ENCODE results near the gene CEP162. TPM values are rescaled to one million over a fixed set of nuclear protein-coding genes. Genes with fewer than 3 reads are reported as not detected.
"Not testable (repeated sequence)": the region's sequence is repeated elsewhere in the genome, so short reads cannot be mapped to it uniquely, and the experiment has no call there.

The CEP162 gene
- total RNA-seq, 3 donors from 2014 or later: 10.9 to 20.1 (median 18.7) TPM

GRCh38 chr6:84137051-84137375, 90.4 kb downstream of the CEP162 start:
- Histone ChIP-seq H3K9me3 (peaks cover 0 to 6% of the 10 kb centered on the region in 2 donors), H3K36me3 (no peaks in the 10 kb centered on the region), H3K27ac (no peak overlapping the region), H3K4me3 (no peak overlapping the region), H3K27me3 (no peaks in the 10 kb centered on the region), H3K4me1 (no peaks in the 10 kb centered on the region)
- intact Hi-C loops (cut with DNase I; ENCODE audit: low total_unique reads): no loop called here
- no peak for TF ChIP-seq CTCF (IDR thresholded peaks at IDR 0.05)
- TF ChIP-seq POLR2A (IDR thresholded peaks at IDR 0.05): no peak
- TF ChIP-seq POLR2AphosphoS5 (IDR thresholded peaks at IDR 0.05): no peak
- no peak for DNase-seq (ENCODE audit: low spot score in 2 of 2)

- no peak for DNase-seq (ENCODE audit: low spot score in 2 of 2)
- Histone ChIP-seq H3K4me3 (no peak overlapping the region), H3K27me3 (no peaks in the 10 kb centered on the region), H3K36me3 (no peaks in the 10 kb centered on the region), H3K9me3 (peaks cover 0 to 6% of the 10 kb centered on the region in 2 donors), H3K4me1 (no peaks in the 10 kb centered on the region), H3K27ac (no peak overlapping the region)
- intact Hi-C loops (cut with DNase I; ENCODE audit: low total_unique reads): no loop called here
- TF ChIP-seq POLR2AphosphoS5 (IDR thresholded peaks at IDR 0.05) (no peak), POLR2A (IDR thresholded peaks at IDR 0.05) (no peak), CTCF (IDR thresholded peaks at IDR 0.05) (no peak)
These were observed 90.9 kb downstream of the CEP162 start for GRCh38 chr6:84136364-84137050.

GRCh38 chr6:84135291-84135690, 92.2 kb downstream of the CEP162 start:
- peaks cover 0 to 6% of the 10 kb centered on the region in 2 donors for H3K9me3 ChIP-seq
- intact Hi-C loops (cut with DNase I; ENCODE audit: low total_unique reads): no loop called here
- no peak overlapping the region for H3K27ac ChIP-seq
- H3K36me3 ChIP-seq: no peaks in the 10 kb centered on the region
- H3K27me3 ChIP-seq: no peaks in the 10 kb centered on the region
- H3K4me1 ChIP-seq: no peaks in the 10 kb centered on the region
- DNase-seq (ENCODE audit: low spot score in 2 of 2): no peak
- H3K4me3 ChIP-seq: no peak overlapping the region
- no peak for TF ChIP-seq POLR2AphosphoS5 (IDR thresholded peaks at IDR 0.05)
- no peak for TF ChIP-seq POLR2A (IDR thresholded peaks at IDR 0.05)
- no peak for TF ChIP-seq CTCF (IDR thresholded peaks at IDR 0.05)

- H3K9me3 ChIP-seq; H3K36me3 ChIP-seq; intact Hi-C loops (cut with DNase I; ENCODE audit: low total_unique reads); H3K4me3 ChIP-seq; H3K4me1 ChIP-seq; H3K27me3 ChIP-seq; DNase-seq (ENCODE audit: low spot score in 2 of 2); H3K27ac ChIP-seq: not testable (repeated sequence)
These were observed 94.1 kb downstream of the CEP162 start for GRCh38 chr6:84133385-84133784.

- H3K27ac ChIP-seq; H3K9me3 ChIP-seq; H3K4me3 ChIP-seq; DNase-seq (ENCODE audit: low spot score in 2 of 2); H3K4me1 ChIP-seq; H3K36me3 ChIP-seq; intact Hi-C loops (cut with DNase I; ENCODE audit: low total_unique reads); H3K27me3 ChIP-seq: not testable (repeated sequence)
These were observed 97.9 kb downstream of the CEP162 start for GRCh38 chr6:84129588-84129987.

GRCh38 chr6:84123186-84123585, 104.3 kb downstream of the CEP162 start:
- H3K36me3 ChIP-seq: no peaks in the 10 kb centered on the region
- no peak overlapping the region for H3K4me3 ChIP-seq
- H3K27me3 ChIP-seq: no peaks in the 10 kb centered on the region
- DNase-seq (ENCODE audit: low spot score in 2 of 2): no peak
- H3K4me1 ChIP-seq: no peaks in the 10 kb centered on the region
- no peak overlapping the region for H3K27ac ChIP-seq
- intact Hi-C loops (cut with DNase I; ENCODE audit: low total_unique reads): no loop called here
- TF ChIP-seq CTCF (IDR thresholded peaks at IDR 0.05) (no peak), POLR2A (IDR thresholded peaks at IDR 0.05) (no peak), POLR2AphosphoS5 (IDR thresholded peaks at IDR 0.05) (no peak)
- H3K9me3 ChIP-seq: peaks cover 0 to 5% of the 10 kb centered on the region in 2 donors

Data from breast epithelium (tissue), 4 donors.